ENCODE measurements around the gene ACACA.

ACACA gene

GRCh38 chr17:37100231-37100630 is 306.4 kb downstream of the ACACA start:
- no peak overlapping the region for H3K27ac ChIP-seq (ENCODE audit: low read length)
- no peaks in the 10 kb centered on the region for H3K9me3 ChIP-seq (ENCODE audit: control insufficient read depth in 2 of 2, low read length in 2 of 2)
- H3K4me3 ChIP-seq (ENCODE audit: low read length in 2 of 2) = no peak overlapping the region
- peaks cover 25 to 27% of the 10 kb centered on the region in 2 donors for H3K36me3 ChIP-seq (ENCODE audit: control insufficient read depth in 2 of 2, insufficient read depth in 2 of 2, low read length in 2 of 2)
- no peak overlapping the region for H3K9ac ChIP-seq (ENCODE audit: low read length in 2 of 2)
- no peaks in the 10 kb centered on the region for H3K27me3 ChIP-seq (ENCODE audit: control insufficient read depth in 1 of 2, insufficient read depth in 2 of 2, low read length in 2 of 2)
- H3K4me1 ChIP-seq (ENCODE audit: control insufficient read depth, insufficient read depth, low read length) = no peaks in the 10 kb centered on the region

GRCh38 chr17:37098910-37099664 is 307.5 kb downstream of the ACACA start:
- H3K9me3 ChIP-seq (ENCODE audit: control insufficient read depth in 2 of 2, low read length in 2 of 2) = no peaks in the 10 kb centered on the region
- H3K4me1 ChIP-seq (ENCODE audit: control insufficient read depth, insufficient read depth, low read length) = peaks cover 3% of the 10 kb centered on the region
- H3K36me3 ChIP-seq (ENCODE audit: control insufficient read depth in 2 of 2, insufficient read depth in 2 of 2, low read length in 2 of 2) = peaks cover 24 to 27% of the 10 kb centered on the region in 2 donors
- no peak overlapping the region for H3K4me3 ChIP-seq (ENCODE audit: low read length in 2 of 2)
- H3K9ac ChIP-seq (ENCODE audit: low read length in 2 of 2) = no peak overlapping the region
- no peak overlapping the region for H3K27ac ChIP-seq (ENCODE audit: low read length)
- no peaks in the 10 kb centered on the region for H3K27me3 ChIP-seq (ENCODE audit: control insufficient read depth in 1 of 2, insufficient read depth in 2 of 2, low read length in 2 of 2)

GRCh38 chr17:37098152-37098551 is 308.5 kb downstream of the ACACA start:
- H3K27ac ChIP-seq (ENCODE audit: low read length) = no peak overlapping the region
- no peaks in the 10 kb centered on the region for H3K27me3 ChIP-seq (ENCODE audit: control insufficient read depth in 1 of 2, insufficient read depth in 2 of 2, low read length in 2 of 2)
- H3K9me3 ChIP-seq (ENCODE audit: control insufficient read depth in 2 of 2, low read length in 2 of 2) = no peaks in the 10 kb centered on the region
- no peak overlapping the region for H3K4me3 ChIP-seq (ENCODE audit: low read length in 2 of 2)
- H3K4me1 ChIP-seq (ENCODE audit: control insufficient read depth, insufficient read depth, low read length) = peaks cover 3% of the 10 kb centered on the region
- no peak overlapping the region for H3K9ac ChIP-seq (ENCODE audit: low read length in 2 of 2)
- peaks cover 24 to 27% of the 10 kb centered on the region in 2 donors for H3K36me3 ChIP-seq (ENCODE audit: control insufficient read depth in 2 of 2, insufficient read depth in 2 of 2, low read length in 2 of 2)

- H3K9ac ChIP-seq (ENCODE audit: low read length in 2 of 2) = no peak overlapping the region
- peaks cover 3% of the 10 kb centered on the region for H3K4me1 ChIP-seq (ENCODE audit: control insufficient read depth, insufficient read depth, low read length)
- no peak overlapping the region for H3K4me3 ChIP-seq (ENCODE audit: low read length in 2 of 2)
- H3K27ac ChIP-seq (ENCODE audit: low read length) = no peak overlapping the region
- H3K9me3 ChIP-seq (ENCODE audit: control insufficient read depth in 2 of 2, low read length in 2 of 2) = no peaks in the 10 kb centered on the region
- peaks cover 26 to 27% of the 10 kb centered on the region in 2 donors for H3K36me3 ChIP-seq (ENCODE audit: control insufficient read depth in 2 of 2, insufficient read depth in 2 of 2, low read length in 2 of 2)
- H3K27me3 ChIP-seq (ENCODE audit: control insufficient read depth in 1 of 2, insufficient read depth in 2 of 2, low read length in 2 of 2) = no peaks in the 10 kb centered on the region
These were observed 309.5 kb downstream of the ACACA start for GRCh38 chr17:37097154-37097553.

GRCh38 chr17:37096071-37096470 is 310.6 kb downstream of the ACACA start:
- no peak overlapping the region for H3K9ac ChIP-seq (ENCODE audit: low read length in 2 of 2)
- no peaks in the 10 kb centered on the region for H3K27me3 ChIP-seq (ENCODE audit: control insufficient read depth in 1 of 2, insufficient read depth in 2 of 2, low read length in 2 of 2)
- no peak overlapping the region for H3K4me3 ChIP-seq (ENCODE audit: low read length in 2 of 2)
- H3K9me3 ChIP-seq (ENCODE audit: control insufficient read depth in 2 of 2, low read length in 2 of 2) = no peaks in the 10 kb centered on the region
- peaks cover 9% of the 10 kb centered on the region for H3K4me1 ChIP-seq (ENCODE audit: control insufficient read depth, insufficient read depth, low read length)
- H3K27ac ChIP-seq (ENCODE audit: low read length) = no peak overlapping the region
- peaks cover 21 to 26% of the 10 kb centered on the region in 2 donors for H3K36me3 ChIP-seq (ENCODE audit: control insufficient read depth in 2 of 2, insufficient read depth in 2 of 2, low read length in 2 of 2)

- peaks cover 17% of the 10 kb centered on the region for H3K4me1 ChIP-seq (ENCODE audit: control insufficient read depth, insufficient read depth, low read length)
- H3K27ac ChIP-seq (ENCODE audit: low read length) = peak overlapping the region; percentile 6
- no peak overlapping the region for H3K4me3 ChIP-seq (ENCODE audit: low read length in 2 of 2)
- no peaks in the 10 kb centered on the region for H3K9me3 ChIP-seq (ENCODE audit: control insufficient read depth in 2 of 2, low read length in 2 of 2)
- no peak overlapping the region for H3K9ac ChIP-seq (ENCODE audit: low read length in 2 of 2)
- peaks cover 21 to 26% of the 10 kb centered on the region in 2 donors for H3K36me3 ChIP-seq (ENCODE audit: control insufficient read depth in 2 of 2, insufficient read depth in 2 of 2, low read length in 2 of 2)
- no peaks in the 10 kb centered on the region for H3K27me3 ChIP-seq (ENCODE audit: control insufficient read depth in 1 of 2, insufficient read depth in 2 of 2, low read length in 2 of 2)
These were observed 312.2 kb downstream of the ACACA start for GRCh38 chr17:37094391-37094790.

- no peak overlapping the region for H3K9ac ChIP-seq (ENCODE audit: low read length in 2 of 2)
- no peak overlapping the region for H3K27ac ChIP-seq (ENCODE audit: low read length)
- H3K27me3 ChIP-seq (ENCODE audit: control insufficient read depth in 1 of 2, insufficient read depth in 2 of 2, low read length in 2 of 2) = no peaks in the 10 kb centered on the region
- H3K4me1 ChIP-seq (ENCODE audit: control insufficient read depth, insufficient read depth, low read length) = peaks cover 17% of the 10 kb centered on the region
- H3K9me3 ChIP-seq (ENCODE audit: control insufficient read depth in 2 of 2, low read length in 2 of 2) = no peaks in the 10 kb centered on the region
- H3K4me3 ChIP-seq (ENCODE audit: low read length in 2 of 2) = no peak overlapping the region
- H3K36me3 ChIP-seq (ENCODE audit: control insufficient read depth in 2 of 2, insufficient read depth in 2 of 2, low read length in 2 of 2) = peaks cover 20 to 21% of the 10 kb centered on the region in 2 donors
These were observed 313.9 kb downstream of the ACACA start for GRCh38 chr17:37092701-37093100.

GRCh38 chr17:37092071-37092470 is 314.6 kb downstream of the ACACA start:
- Histone ChIP-seq H3K36me3 (ENCODE audit: control insufficient read depth in 2 of 2, insufficient read depth in 2 of 2, low read length in 2 of 2) (peaks cover 15 to 20% of the 10 kb centered on the region in 2 donors), H3K27ac (ENCODE audit: low read length) (peak overlapping the region; percentile 49)

GRCh38 chr17:37090941-37091340 is 315.7 kb downstream of the ACACA start:
- Histone ChIP-seq H3K27me3 (ENCODE audit: control insufficient read depth in 1 of 2, insufficient read depth in 2 of 2, low read length in 2 of 2) (no peaks in the 10 kb centered on the region), H3K36me3 (ENCODE audit: control insufficient read depth in 2 of 2, insufficient read depth in 2 of 2, low read length in 2 of 2) (peaks cover 8 to 20% of the 10 kb centered on the region in 2 donors), H3K4me3 (ENCODE audit: low read length in 2 of 2) (no peak overlapping the region), H3K4me1 (ENCODE audit: control insufficient read depth, insufficient read depth, low read length) (peaks cover 17% of the 10 kb centered on the region), H3K9me3 (ENCODE audit: control insufficient read depth in 2 of 2, low read length in 2 of 2) (no peaks in the 10 kb centered on the region), H3K9ac (ENCODE audit: low read length in 2 of 2) (no peak overlapping the region), H3K27ac (ENCODE audit: low read length) (peak overlapping the region; percentile 49)

More at GRCh38 chr17:37092071-37092470, 314.6 kb downstream of the ACACA start:
- Histone ChIP-seq H3K4me3 (ENCODE audit: low read length in 2 of 2) (no peak overlapping the region), H3K27me3 (ENCODE audit: control insufficient read depth in 1 of 2, insufficient read depth in 2 of 2, low read length in 2 of 2) (no peaks in the 10 kb centered on the region), H3K4me1 (ENCODE audit: control insufficient read depth, insufficient read depth, low read length) (peaks cover 17% of the 10 kb centered on the region), H3K9ac (ENCODE audit: low read length in 2 of 2) (no peak overlapping the region), H3K9me3 (ENCODE audit: control insufficient read depth in 2 of 2, low read length in 2 of 2) (no peaks in the 10 kb centered on the region)

- H3K36me3 ChIP-seq (ENCODE audit: control insufficient read depth in 2 of 2, insufficient read depth in 2 of 2, low read length in 2 of 2) = peaks cover 11 to 26% of the 10 kb centered on the region in 2 donors
- no peaks in the 10 kb centered on the region for H3K9me3 ChIP-seq (ENCODE audit: control insufficient read depth in 2 of 2, low read length in 2 of 2)
- no peak overlapping the region for H3K9ac ChIP-seq (ENCODE audit: low read length in 2 of 2)
- H3K27me3 ChIP-seq (ENCODE audit: control insufficient read depth in 1 of 2, insufficient read depth in 2 of 2, low read length in 2 of 2) = no peaks in the 10 kb centered on the region
- no peak overlapping the region for H3K4me3 ChIP-seq (ENCODE audit: low read length in 2 of 2)
- peaks cover 17% of the 10 kb centered on the region for H3K4me1 ChIP-seq (ENCODE audit: control insufficient read depth, insufficient read depth, low read length)
- no peak overlapping the region for H3K27ac ChIP-seq (ENCODE audit: low read length)
These were observed 316.7 kb downstream of the ACACA start for GRCh38 chr17:37089956-37090355.

- H3K4me1 ChIP-seq (ENCODE audit: control insufficient read depth, insufficient read depth, low read length) = peaks cover 14% of the 10 kb centered on the region
- H3K27ac ChIP-seq (ENCODE audit: low read length) = no peak overlapping the region
- H3K9me3 ChIP-seq (ENCODE audit: control insufficient read depth in 2 of 2, low read length in 2 of 2) = no peaks in the 10 kb centered on the region
- peaks cover 11 to 29% of the 10 kb centered on the region in 2 donors for H3K36me3 ChIP-seq (ENCODE audit: control insufficient read depth in 2 of 2, insufficient read depth in 2 of 2, low read length in 2 of 2)
- no peak overlapping the region for H3K9ac ChIP-seq (ENCODE audit: low read length in 2 of 2)
- H3K4me3 ChIP-seq (ENCODE audit: low read length in 2 of 2) = no peak overlapping the region
- no peaks in the 10 kb centered on the region for H3K27me3 ChIP-seq (ENCODE audit: control insufficient read depth in 1 of 2, insufficient read depth in 2 of 2, low read length in 2 of 2)
These were observed 317.7 kb downstream of the ACACA start for GRCh38 chr17:37088913-37089312.
